ENCODE results near the gene TRIM51.
"Not testable (repeated sequence)": the region's sequence is repeated elsewhere in the genome, so short reads cannot be mapped to it uniquely, and the experiment has no call there.

Gene TRIM51, protein sequence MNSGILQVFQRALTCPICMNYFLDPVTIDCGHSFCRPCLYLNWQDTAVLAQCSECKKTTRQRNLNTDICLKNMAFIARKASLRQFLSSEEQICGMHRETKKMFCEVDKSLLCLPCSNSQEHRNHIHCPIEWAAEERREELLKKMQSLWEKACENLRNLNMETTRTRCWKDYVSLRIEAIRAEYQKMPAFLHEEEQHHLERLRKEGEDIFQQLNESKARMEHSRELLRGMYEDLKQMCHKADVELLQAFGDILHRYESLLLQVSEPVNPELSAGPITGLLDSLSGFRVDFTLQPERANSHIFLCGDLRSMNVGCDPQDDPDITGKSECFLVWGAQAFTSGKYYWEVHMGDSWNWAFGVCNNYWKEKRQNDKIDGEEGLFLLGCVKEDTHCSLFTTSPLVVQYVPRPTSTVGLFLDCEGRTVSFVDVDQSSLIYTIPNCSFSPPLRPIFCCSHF

DNA sequence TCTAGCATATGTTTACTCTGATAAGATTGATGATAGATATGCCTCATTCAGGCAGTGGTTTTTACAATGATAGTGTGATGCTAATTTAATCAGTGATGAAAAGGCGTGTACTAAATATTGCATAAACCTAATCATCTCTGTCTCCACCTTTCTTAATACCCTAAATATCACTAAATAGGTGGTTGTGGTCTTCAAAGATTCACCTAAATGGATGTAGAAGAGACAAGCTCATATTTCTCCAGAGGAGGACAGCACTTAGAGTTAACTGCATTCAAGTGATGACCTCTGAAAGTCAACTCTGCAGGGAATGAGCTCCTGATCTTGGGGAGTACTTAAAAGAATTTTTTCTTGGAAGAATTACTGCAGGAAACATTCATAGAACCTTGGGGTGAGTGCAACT, at the start of gene TRIM51:
Gene TRIM51, plus strand, starts transcription at position 301 of the 400 bp plus-strand sequence. CDS start 2,132 bp downstream, outside the sequence.
- not testable (repeated sequence) for DNase-seq

DNA sequence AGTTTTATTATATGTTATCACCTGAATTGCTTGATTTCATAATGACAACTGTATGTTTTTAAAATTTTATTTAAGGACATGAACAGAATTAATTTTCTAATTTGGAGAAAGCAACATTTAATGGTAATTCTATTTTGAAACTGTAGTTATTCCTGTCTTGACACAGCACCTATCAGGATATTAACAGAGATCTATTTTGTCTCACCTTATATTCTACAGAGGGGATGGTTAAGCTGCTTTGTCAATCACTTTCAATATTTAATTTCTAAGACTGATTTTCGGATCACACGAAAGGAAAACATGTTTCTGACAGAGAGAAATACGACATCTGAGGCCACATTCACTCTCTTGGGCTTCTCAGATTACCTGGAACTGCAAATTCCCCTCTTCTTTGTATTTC, 44.6 kb upstream of the TRIM51 start, which contains the start of gene OR5D16:
Gene OR5D16, plus strand, starts transcription at position 301 of the 400 bp plus-strand sequence. Its CDS starts 0 bp downstream, at position 301.
- no peak for DNase-seq

DNA sequence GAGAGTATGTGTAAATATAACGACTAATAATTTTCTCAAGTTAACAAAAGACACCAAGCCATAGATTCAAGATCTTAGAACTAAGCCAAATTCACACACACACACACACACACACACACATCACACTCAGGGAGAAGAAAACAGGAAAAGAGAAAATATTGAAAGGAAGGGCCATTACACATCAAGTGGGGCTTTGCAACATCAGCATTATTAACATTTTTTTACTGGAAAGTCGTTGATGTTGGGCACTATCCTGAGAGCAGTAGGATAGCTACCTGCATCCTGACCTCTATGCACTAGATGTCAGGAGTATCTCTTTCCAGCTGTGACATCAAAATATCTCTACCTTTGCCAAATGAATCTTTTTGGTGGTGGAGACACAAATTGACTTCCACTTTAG, 35.6 kb upstream of the TRIM51 start:
- DNase-seq, result no peak

DNA sequence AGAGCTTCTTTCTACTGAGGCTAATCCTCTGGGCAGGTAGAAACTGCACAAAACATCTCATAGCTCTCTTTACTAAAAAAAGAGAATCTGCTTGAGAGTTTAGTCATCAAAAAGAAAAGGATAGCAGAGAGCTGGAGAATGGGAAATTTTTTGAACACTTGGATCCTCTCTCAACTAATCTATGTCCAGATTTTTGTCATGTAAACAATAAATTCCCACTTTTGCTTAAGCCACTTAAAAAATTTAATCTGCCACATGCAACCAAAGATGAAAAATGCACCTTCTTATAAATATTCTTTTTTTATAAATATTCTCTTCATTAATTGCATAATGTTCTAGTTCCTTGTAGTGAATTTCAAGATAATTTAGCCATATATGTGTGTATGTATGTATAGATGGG, 34.1 kb upstream of the TRIM51 start:
- DNase-seq, result no peak

DNA sequence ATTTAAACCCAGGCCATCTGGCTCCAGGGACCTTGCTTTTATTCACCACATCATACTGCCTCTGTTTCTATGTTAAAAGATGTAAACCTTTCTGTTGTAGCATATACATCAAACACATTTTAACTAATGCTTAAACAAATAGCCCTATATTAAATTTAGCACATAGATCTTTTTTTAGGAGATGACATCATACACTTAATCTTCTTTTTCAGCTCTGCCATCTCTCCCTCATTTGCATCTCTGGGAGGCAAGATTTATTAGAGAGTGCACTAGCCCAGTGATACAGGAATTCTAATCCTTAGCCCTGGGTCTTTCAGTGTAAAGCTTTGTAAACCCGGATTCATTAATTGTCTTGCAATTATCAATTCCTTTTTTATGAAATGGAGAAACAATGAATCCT, 31.0 kb upstream of the TRIM51 start:
- DNase-seq, result no peak

DNA sequence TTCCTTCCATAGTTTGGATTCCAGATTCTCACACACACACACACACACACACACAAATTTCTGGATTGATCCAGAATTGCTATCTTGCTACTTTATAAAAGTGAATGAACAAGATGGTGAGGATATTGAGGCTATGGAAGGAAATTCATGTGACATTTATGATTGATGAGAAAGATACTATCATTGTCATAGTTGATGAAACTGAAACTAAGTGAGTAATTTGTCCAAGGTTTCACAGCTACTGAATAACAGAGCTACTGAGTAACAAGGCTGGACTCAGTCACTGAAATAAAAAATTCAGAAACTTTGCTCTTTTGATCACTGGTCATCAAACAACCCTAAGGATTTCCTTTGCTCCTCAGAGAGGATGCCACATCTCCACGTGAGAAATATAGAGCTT, 28.4 kb upstream of the TRIM51 start:
- no peak for DNase-seq

DNA sequence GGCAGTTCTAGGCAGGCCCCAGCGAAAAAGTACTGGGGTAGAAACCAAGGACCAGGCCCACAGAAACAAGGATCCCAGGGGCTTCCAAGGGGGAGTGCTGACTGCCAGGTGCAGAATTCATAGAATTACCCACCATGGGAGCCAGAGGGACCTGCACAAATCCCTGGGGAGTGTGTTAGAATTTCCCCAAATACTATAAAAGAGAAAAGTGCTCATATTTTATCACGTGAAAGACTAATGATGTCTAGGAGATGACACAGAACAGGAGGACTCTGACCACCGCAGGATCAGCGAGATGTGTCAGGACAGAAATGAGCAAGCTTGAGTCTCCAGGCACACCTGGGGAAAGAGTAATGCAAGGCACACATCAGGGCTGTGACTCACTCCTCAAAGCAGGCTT, 15.7 kb upstream of the TRIM51 start:
- not testable (repeated sequence) for DNase-seq

DNA sequence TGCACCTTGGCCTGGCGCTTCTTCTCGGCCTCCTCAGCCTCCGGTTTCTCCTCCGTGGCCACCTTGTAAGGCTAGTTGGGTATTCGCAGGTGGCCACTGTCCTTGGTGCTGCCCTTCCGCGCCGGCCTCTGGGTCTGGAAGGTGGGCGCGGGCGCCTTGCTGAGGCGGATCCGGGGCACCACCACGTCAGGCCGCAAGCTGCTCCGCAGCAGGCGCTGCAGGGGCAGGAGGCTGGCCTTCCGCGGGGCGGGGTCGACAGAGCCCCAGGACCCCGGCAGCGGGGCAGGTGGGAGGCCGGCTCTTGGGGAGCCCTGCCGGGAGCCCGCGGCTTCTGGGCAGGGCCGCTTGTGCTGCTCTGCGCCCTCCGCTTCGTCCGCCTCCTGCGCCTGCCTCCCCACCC, 10.4 kb upstream of the TRIM51 start:
- not testable (repeated sequence) for DNase-seq

DNA sequence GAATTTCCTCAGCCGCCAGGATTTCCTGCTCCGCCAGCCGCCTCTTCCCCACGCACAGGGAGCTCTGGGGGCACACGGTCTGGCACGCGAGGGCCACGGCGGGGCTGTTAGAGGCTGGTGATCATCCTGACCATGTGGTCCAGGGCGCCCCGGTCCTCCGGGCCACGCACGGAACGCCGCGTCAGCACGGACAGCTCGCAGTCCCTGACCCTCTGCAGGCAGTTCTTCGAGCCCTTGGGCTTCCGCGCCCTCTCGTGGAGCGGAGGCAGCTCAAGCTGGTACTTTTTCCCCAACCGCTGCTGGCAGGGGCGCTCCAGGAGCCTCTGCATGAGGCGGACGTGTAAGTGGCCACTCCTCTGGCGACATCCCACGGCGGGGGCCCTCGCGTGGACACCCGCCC, 10.0 kb upstream of the TRIM51 start:
- DNase-seq, result not testable (repeated sequence)

DNA sequence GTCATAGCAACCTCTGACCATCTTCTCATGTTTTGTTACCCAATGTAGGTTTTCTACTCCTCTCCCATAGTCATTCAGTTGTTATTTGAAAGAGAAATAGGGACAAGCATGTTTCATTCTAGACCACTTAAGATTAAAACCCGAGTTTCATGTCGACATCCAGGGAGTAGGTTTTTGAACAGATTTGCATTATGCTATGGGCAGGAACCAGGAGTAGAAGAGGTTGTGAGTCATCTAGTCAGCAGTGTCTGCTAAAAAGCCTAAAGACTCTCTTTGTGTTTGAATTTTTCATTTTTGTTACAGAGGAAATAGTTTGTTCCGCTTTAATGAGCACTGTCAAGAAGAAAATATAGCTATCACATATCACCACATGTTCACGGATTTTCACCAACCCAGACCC, 1.9 kb downstream of the TRIM51 start:
- DNase-seq, result not testable (repeated sequence)

DNA sequence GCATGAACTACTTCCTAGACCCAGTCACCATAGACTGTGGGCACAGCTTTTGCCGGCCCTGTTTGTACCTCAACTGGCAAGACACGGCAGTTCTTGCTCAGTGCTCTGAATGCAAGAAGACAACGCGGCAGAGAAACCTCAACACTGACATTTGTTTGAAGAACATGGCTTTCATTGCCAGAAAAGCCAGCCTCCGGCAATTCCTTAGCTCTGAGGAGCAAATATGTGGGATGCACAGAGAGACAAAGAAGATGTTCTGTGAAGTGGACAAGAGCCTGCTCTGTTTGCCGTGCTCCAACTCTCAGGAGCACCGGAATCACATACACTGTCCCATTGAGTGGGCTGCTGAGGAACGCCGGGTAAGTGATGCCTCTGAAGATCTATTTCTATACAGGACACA, 2.4 kb downstream of the TRIM51 start:
- DNase-seq, result not testable (repeated sequence)

DNA sequence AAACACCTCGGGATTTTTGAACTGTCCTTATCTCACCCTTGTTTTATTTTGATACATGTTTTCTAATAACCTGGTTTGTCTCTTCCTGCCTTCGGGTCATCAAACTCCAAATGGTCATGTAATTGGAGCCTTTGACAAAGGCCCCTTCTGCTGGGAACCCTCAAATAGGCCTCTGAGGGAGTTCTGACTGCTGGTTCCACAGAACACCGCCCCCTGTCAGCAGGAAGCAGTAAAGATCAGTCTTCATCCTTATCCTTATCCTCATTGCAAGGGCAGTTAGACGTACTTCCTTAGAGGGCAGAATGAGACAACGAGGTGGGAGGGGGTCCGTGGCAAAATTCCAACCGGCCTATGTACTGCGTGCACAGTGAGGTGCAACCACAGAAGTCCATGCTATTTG, 12.1 kb downstream of the TRIM51 start:
- no peak for DNase-seq

DNA sequence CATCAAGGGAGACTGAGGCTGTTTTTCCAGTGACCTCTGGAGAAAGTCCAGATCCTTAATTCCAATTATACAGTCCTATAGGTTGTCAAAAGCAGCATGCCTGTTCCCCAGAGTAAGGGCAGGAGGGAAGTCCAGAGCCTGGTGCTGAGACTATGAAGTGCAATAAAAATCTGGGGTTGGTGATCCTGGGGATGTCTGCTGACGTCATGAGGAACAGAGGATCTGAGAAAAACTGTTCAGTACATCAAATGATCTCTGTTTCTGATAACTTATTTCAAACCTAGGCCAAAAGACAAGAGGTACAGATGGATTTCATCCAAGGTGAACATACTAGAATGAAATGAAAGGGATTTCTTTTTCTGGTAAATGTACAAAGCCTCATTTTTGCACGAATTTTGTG, 19.2 kb downstream of the TRIM51 start:
- no peak for DNase-seq

DNA sequence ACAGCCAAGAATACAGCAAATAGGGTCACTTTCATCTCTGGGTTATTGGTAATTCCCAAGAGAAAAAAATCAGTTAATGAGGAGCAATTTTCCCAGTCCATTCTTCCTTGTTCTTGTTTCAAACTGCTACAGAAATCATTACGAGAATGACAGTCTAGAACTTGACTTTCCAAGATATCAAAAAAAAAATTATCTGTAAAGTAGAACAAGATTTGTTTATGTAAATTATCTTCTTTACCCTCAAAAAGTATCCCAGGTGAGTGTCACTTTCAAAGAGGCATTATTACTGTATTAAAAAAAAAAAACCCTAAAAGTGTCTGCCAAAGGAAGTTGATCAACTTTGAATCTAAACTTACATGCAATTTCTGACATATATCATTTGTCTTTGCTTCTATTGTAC, 31.4 kb downstream of the TRIM51 start, which contains the start of gene OR5W2:
Gene OR5W2, minus strand, starts transcription at position 101 of the 400 bp plus-strand sequence. Its CDS starts 0 bp downstream, at position 101.
- DNase-seq, result no peak

DNA sequence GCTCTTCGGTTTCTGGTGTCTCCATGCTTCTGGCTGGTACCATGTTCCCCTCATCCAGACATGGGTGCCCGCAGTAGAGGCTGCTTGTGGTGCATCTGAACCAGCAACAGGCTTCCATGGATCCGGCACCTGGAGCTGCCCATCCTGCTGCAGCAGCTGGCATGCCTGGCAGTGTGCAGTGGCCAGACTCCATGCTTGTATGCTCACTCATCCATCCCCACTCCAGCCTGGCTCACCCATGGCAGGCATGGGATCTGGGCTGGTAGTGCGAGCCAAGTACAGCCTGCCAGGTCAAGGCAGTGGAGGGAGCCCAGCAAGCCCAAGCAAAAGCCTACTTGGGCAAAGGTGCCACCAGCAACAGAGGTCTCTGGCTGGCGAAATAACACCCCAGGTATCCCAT, 37.4 kb downstream of the TRIM51 start:
- DNase-seq, result no peak

DNA sequence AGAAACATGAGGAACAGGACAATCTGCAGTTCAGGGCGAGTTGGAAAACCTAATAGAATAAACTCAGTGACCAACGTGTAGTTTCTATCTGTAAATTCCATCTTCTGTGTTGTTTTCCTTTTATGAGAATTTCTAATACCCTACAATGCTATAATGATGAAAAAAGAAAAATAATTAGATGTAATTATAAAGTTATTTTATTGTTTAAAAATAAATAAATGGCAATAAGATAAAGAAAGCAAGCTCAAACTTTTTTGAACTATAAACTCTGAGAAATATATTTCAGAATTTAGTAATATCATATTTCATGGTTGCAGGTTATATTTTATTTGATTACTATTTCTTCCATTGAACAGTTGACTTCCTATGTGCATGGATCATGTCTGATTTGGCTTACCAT, 53.2 kb downstream of the TRIM51 start, which contains the start of gene OR5I1:
Gene OR5I1, minus strand, starts transcription at position 101 of the 400 bp plus-strand sequence. Its CDS starts 0 bp downstream, at position 101.
- DNase-seq, result no peak

Measured in NCI-H1436 (cell line).